ENCODE results near the gene SORCS2. TPM values are rescaled to one million over a fixed set of nuclear protein-coding genes. Genes with fewer than 3 reads are reported as not detected.

The SORCS2 gene
- total and polyA plus RNA-seq, 2 of the 8 experiments (the other 6 are each of a cell fraction or from before 2014, with no cell fraction given), result 0.36 to 1.8 TPM

- no peak for TF ChIP-seq BACH1 (IDR thresholded peaks at IDR 0.05; ENCODE audit: low read length)
- TF ChIP-seq NANOG (IDR thresholded peaks at IDR 0.05; ENCODE audit: insufficient read depth, low read depth, low read length, poor library complexity, severe bottlenecking), result no peak
Measured at GRCh38 chr4:7474320-7474719, 282.0 kb downstream of the SORCS2 start (continued).
